ENCODE results near the gene CPLANE1.

- no peak for TF ChIP-seq CTCF (IDR thresholded peaks at IDR 0.05; ENCODE audit: low read length)
- no peak for TF ChIP-seq EZH2 (IDR thresholded peaks at IDR 0.05; ENCODE audit: borderline replicate concordance, low read length)
Observed at GRCh38 chr5:37172957-37173356, 76.2 kb downstream of the CPLANE1 start.

Measured in OCI-LY1 (cell line).